Subcutaneous adipose tissue (tissue), 4 donors: ENCODE data around the gene MMP14. TPM values are rescaled to one million over a fixed set of nuclear protein-coding genes. Genes with fewer than 3 reads are reported as not detected.

ENCODE experiments used
- CTCF ChIP-seq: fragments of 450-650 bp; IDR thresholded peaks from one replicate; pipeline ENCODE4 v1.5.1; 2016; ENCODE audit warnings: low read depth, mild to moderate bottlenecking, control low read depth, antibody characterized with exemption, moderate library complexity
- total RNA-seq, 4 donors: library from RNA; depleted of rRNA; stranded (reverse); fragments of >200 nt; gene quantifications; one replicate each; pipeline ENCODE4 v1.1.0, GENCODE V29; 2016

MMP14 gene
- total RNA-seq, 4 donors from 2014 or later, result 134 to 284 (median 217) TPM

DNA sequence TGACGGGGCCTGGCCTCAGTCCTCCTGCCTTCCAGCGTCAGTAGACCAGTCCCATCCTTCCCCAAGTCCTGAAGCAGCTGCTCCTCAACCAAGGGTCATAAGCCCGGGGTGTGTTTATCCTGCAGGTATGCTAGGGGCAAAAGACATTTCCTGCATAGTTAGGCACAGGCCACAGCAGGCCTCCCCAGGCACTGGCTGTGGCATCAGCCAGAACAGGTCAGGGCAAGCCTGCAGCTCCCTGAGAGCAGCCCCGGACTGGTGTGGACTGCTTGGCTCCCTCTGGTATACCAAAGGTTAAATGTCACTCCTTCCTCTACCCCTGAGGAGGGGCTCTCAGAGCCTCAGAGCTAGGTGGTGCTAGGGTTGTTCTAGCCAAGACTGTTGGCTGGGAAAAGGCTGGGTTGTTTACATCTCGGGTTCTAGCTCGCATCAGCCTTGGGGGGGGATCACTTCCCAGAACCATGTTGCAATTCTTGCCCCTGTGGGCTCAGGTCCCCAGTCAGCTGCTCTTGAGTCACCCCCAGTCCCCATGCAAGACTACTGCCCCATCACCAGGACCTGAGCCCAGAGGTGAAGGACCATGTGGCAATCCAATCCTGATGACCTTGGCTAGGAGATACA is 2.9 kb downstream of the MMP14 start:
- no peak for TF ChIP-seq CTCF

DNA sequence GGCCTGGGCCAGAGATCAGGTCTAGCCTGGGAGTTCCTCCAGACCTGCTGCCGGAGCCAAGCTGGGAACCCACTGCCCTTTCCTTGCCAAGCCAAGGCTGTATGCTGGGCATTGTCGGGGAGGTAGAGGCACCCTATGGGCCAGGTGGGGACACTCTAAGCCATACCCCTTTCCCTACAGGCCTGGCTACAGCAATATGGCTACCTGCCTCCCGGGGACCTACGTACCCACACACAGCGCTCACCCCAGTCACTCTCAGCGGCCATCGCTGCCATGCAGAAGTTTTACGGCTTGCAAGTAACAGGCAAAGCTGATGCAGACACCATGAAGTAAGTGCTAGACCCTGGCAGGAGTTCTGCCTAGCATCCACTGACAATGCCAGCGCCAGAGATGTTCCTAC is 4.9 kb downstream of the MMP14 start:
- no peak for TF ChIP-seq CTCF

DNA sequence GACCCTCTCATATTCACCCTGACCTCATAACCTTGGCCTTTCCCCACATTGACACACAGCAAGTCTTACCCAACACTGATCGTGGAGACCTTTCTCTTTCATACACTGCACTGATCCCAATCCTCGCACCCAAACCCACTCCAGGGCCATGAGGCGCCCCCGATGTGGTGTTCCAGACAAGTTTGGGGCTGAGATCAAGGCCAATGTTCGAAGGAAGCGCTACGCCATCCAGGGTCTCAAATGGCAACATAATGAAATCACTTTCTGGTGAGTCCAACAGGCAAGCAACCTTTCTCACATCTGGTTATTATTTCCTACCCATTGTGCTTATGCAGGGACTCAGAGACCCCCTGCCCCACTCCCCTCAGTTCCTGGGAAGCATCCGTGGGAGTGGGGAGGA is 5.4 kb downstream of the MMP14 start:
- no peak for TF ChIP-seq CTCF

DNA sequence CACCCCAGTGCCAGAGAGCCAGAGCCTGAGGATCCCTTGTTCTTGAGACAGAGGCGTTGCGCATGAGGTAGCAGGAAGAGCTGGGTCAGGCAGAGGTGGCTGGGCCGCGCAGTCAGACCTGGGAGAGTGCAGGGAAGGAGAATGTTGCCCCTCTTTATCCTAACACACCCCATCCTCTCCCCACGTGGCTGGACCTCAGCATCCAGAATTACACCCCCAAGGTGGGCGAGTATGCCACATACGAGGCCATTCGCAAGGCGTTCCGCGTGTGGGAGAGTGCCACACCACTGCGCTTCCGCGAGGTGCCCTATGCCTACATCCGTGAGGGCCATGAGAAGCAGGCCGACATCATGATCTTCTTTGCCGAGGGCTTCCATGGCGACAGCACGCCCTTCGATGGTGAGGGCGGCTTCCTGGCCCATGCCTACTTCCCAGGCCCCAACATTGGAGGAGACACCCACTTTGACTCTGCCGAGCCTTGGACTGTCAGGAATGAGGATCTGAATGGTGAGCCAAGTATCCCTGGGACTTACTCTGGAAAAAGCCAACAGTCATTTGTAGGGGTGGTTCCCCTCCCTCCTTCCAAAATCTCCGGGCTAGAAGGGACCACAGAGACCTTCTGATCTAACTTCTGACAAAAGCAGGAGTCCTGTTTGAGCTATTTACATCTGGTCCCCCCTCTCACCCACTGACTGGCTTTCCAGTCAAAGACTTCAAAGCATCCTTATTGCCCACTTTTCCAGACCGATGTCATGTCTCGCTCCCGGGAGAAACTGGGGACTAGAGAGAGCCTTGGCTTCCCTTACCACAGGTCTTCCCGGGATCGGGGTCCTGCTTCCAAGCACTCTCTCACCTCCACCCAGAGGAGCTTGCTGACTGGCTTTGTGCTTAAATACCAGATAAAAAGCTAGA is 6.1 kb downstream of the MMP14 start:
- no peak for TF ChIP-seq CTCF

DNA sequence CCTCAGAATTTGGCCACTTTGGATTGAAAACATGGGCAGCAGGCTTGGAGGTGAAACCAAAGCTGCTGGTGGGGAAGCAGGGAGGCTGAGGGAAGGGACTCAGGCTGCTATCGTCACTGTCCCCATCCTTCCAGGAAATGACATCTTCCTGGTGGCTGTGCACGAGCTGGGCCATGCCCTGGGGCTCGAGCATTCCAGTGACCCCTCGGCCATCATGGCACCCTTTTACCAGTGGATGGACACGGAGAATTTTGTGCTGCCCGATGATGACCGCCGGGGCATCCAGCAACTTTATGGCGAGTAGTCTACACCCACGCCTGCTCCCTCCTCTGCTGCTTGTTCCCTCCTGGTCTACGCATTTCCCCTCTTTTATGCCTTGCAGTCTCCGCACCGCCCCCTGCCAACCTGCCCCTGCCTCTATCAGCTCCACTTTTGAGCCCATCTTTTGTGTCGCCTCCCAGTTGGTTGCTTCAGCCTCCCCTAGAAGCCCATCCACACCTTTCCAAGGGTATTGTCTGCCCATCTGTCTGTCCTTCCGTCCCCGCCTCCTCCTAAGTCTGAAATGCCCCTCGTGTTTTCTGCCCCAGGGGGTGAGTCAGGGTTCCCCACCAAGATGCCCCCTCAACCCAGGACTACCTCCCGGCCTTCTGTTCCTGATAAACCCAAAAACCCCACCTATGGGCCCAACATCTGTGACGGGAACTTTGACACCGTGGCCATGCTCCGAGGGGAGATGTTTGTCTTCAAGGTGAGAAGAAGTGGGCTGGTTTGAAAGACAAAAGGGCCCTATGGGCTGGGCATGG is 6.9 kb downstream of the MMP14 start:
- no peak for TF ChIP-seq CTCF

GRCh38 chr14:22844221-22845102 is 8.1 kb downstream of the MMP14 start:
- no peak for TF ChIP-seq CTCF
